Kidney glomerular epithelial cell (primary cell): ENCODE data around the gene FOXN1.

Experiments used
- DNase-seq: peaks from one replicate; lab custom pipeline; 2025; lab: John Stamatoyannopoulos, UW

Gene FOXN1

DNA sequence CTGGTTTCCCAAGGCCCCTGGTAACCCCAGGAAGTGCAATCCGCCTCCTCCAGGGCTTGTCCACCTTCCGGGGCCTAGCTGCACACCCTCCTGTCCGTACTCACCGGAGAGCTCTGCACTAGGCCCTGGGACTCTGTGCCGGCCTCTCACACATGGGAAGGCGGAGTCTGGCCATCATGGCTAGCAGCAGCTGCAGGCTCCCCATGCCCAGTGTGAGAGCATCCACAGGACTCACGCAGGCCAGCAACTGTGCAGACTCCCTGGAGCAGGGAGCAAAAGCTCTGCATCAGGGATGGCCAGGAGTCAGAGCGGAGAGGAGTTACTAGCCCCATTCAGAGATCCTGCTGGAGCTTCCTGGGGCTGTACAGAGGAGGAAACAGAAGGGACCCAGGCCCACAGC, 20.2 kb downstream of the FOXN1 start:
- no peak for DNase-seq

- no peak for DNase-seq
Measured at GRCh38 chr17:28527181-28527681, 21.1 kb downstream of the FOXN1 start.

DNA sequence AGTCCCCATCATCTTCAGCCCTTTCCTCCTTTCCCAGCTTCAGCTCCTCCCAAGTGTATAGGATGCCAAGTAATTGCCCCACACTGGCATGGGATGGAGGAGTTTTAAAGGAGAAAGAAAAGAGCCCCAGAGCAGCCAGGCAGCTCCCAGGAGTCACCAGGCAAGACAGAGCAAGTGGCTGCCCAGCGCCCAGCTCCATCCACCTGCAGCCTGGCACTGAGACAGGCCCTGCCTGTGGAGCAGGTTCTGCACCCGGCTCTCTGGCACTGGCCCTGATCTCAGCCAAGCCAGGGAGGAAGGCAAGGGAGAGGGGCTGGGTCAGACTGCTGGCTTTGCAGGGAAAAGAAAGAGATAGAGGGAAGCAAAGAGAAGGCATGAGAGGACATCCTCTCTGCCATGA, 21.7 kb downstream of the FOXN1 start:
- no peak for DNase-seq

DNA sequence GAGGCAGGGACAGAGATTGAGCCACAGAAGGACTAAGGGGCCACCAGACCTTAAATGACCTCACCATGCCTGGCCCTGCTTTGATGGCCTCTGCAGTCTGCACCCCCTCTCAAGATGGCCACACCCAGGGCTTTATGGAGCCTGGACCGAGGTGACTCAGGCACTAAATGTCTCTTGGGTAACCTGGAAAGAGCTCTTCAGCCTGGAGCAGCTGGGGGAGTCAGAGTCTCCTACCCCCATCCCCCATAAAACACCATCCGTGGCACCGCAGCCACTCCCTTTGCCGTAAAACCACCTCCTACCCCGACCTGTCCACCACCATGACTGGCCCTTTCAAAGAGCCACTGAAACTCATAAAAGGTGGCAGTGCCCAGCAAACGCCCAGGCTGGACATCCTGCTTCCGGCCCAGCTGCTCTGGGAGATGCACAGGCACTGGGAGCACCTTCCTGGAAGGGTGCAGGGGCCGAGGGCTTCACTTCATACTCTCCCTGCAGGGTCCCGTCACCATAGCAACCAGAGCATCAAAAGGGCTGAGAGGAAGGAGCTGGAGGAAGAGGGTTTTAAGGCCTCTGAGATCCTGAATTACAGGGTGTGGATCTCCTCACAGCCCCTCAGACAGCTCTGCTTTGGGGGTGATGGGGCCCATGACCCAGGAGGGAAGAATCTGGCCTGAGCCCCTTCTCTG, 22.3 kb downstream of the FOXN1 start:
- no peak for DNase-seq

- DNase-seq, result no peak
Measured at GRCh38 chr17:28529013-28529400, 22.9 kb downstream of the FOXN1 start.

GRCh38 chr17:28530250-28530649, 24.1 kb downstream of the FOXN1 start:
- no peak for DNase-seq

GRCh38 chr17:28530926-28531325, 24.8 kb downstream of the FOXN1 start:
- DNase-seq, result no peak

DNA sequence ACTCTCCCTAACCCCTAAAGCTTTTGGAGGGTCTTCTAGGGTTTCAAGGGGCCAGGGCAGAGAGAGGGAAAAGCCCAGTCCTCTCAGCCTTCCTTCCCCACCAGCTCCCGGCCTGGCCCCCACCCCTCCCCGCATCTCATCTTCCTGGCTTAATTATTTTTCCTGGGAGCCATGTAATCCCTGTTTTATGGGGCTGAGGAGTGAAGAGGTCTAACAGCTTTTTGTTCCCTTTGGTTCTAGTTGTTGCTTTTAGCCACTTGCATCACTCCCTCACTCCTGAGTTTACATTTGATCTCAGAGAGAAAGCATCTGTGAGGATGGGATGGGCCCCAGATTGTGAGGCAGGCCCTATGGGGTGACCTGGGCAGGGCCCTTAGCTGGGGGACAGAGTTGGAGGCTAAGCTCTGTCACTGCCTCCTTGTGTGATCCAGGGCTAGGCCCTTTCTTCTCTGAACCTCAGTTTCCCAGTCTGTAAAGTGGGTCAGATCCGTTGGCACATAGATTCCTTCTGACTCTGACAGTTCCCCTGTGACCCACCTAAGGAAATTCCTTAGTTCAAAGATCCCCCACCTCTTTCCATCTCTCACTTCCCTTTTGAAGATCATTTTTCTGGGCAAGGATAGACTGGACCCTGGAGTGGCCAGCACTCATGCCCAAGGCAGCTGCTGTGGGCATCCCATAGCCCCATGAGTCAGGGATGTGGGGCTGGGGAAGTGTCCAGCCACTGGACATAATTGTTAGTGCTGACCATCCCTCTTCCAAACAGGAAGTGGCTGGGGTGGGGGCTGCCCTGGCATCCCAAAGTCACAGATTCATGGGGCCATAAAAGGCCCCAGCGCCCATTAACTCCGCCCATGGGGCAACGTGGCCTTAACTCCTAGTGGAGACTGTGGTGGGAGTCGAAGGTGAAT, 26.2 kb downstream of the FOXN1 start:
- no peak for DNase-seq

GRCh38 chr17:28533091-28533807, 27.1 kb downstream of the FOXN1 start:
- DNase-seq, result no peak

- DNase-seq, result no peak
Measured at GRCh38 chr17:28534740-28535375, 28.7 kb downstream of the FOXN1 start.

- DNase-seq, result no peak
Measured at GRCh38 chr17:28536532-28537218, 30.5 kb downstream of the FOXN1 start.

- no peak for DNase-seq
Measured at GRCh38 chr17:28537219-28537610, 31.1 kb downstream of the FOXN1 start.

DNA sequence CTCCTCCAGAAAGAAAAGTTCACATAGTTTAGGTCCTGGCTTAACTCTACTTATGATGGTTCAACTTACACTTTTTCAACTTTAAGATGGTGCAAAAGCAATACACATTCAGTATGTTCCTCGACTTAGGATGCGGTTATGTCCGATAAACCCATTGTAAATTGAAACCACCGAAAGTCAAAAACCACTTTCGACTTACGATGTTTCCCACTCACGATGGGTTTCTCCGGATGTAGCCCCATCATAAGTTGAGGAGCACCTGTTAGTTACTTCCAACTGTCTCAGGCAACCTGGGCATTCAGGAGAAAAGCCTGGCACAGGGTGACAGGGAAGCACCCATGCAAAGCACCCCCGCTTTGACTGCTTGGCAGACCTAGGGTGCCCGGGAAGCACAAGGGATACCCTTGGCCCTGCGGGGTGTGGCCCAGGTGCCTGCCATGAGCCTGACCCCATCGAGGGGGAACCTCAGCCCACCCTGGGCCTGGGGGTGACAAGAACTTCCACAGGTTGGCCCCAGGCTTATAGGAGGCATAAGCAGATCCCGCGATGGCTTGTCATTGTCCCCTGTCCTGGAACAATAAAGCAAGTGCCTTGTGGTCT, 32.2 kb downstream of the FOXN1 start:
- DNase-seq, result no peak

- no peak for DNase-seq
Measured at GRCh38 chr17:28540231-28540630, 34.1 kb downstream of the FOXN1 start.

DNA sequence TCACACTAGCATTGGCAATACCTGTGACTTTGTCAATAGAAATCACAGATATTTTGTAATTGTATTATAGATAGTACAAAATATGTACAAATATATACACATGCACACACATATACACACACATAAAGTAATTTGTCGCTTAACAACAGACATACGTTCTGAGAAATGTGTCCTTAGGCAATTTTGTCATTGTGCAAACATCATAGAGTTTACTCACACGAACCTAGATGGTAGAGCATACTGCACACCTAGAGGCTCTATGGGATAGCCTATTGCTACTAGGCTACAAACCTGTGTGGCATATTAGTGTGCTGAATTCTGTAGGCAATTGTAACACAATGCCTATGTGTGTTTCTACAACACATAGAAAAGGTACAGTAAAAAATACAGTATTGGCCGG, 35.3 kb downstream of the FOXN1 start:
- no peak for DNase-seq

DNA sequence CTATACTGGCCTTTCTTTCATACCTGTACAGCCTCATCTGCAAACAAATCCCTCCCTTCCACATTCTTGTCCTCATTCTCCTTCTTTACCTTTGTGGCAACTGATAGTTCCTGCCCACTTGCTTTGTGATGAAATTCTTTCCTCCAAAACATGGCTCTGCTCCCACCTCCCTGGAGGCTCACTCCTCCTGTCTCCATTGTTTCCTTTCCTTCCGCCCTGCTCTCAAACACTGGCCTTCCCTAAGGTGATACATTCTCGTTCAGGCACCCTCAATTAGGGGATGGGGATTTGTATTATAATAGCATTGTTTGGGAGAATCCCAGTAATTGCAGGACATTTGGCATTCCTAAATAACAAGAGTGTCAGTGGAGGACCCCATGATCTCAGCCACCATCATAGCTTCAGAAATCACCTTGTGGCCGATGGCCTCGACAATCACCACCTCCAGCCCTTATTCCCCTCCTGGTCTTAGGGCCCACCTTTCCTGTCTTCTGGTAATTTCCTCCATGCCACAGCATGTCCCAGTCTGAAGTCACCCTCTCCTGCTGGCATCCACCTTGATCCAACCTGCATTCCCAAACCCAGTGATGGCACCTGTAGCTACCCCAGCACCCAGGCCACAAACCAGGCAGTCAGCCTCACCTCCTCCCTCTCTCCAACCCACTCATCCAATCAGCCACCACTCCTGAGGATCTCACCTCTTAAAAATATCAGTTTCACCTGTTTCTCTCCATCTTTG, 38.4 kb downstream of the FOXN1 start:
- no peak for DNase-seq

DNA sequence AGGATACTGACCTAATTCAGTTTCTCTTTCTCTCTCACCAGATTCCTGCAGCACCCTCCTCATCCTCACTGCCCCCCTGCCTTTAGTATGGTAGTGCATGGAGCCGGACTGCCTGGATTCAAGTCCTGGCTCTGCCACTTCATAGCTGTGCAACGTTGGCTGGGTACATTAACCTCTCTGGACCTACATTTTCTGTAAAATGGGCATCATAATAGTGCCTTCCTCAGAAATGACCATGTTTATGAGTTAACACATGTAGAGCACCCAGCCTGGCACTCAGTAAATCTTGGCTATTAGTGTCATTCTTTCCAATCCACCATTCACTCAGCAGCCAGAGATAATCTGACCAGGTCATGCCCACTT, 39.0 kb downstream of the FOXN1 start:
- no peak for DNase-seq

- no peak for DNase-seq
Measured at GRCh38 chr17:28545787-28546415, 39.8 kb downstream of the FOXN1 start.

DNA sequence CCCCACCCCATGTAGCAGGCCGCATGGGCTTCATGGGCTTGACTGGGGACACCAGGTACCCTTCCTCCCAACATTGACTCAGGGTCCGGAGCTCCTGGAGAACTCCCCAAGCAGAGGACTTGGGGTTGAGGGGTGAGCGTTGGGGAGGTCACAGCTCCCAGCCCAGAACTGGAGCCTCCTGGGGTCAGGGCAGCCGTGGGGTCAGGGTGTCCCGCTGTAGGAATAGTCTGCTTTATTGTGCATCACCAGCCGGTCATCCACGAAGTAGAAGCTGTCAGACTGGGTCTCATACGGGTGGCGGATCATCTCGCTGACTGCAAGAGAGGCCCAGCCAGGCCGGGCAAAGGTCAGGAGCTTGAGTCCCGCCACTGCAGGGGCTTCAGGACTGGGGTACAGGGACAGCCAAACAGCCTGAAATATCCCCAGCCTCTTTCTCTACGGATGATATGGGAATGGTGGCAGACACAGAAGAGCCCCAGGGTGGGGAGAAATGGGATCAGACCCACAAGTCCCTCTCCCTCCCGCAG, 41.0 kb downstream of the FOXN1 start:
- DNase-seq, result no peak
